H1 (cell line): ENCODE data around the gene CERCAM. TPM values are rescaled to one million over a fixed set of nuclear protein-coding genes. Genes with fewer than 3 reads are reported as not detected.
A peak's percentile ranks its signal among the peaks of the same experiment; 100 is the strongest.

Experiments
- CTBP2 ChIP-seq: IDR thresholded peaks from 2 replicates; pipeline ENCODE4 v1.7.0; 2011; ENCODE audit warnings: borderline replicate concordance, mild to moderate bottlenecking, moderate library complexity, mixed read lengths, low read length; ENCODE audit not compliant: insufficient read depth, insufficient read length
- EGR1 ChIP-seq: IDR thresholded peaks from 2 replicates; pipeline ENCODE4 v1.6.1; 2011; ENCODE audit warnings: low read depth, low read length, borderline replicate concordance
- HDAC2 ChIP-seq, 2 experiments: fragments of 300-600 bp in 1 of 2; sonication (generic) in 1 of 2; IDR thresholded peaks; 2 replicates each; pipeline ENCODE4 v1.6.1; 2011 to 2012; ENCODE audit warnings: low read depth in 2 of 2, low read length in 2 of 2, mild to moderate bottlenecking in 2 of 2, moderate library complexity in 2 of 2, borderline replicate concordance in 1 of 2, inconsistent platforms in 1 of 2
- KDM1A ChIP-seq: fragments of 200-600, 300-600 bp; sonication (generic); IDR thresholded peaks from 2 replicates; pipeline ENCODE4 v1.7.1; 2016; ENCODE audit warnings: mild to moderate bottlenecking, low read length, borderline replicate concordance
- NANOG ChIP-seq: IDR thresholded peaks from 2 replicates; pipeline ENCODE4 v1.6.1; 2011; ENCODE audit warnings: low read length, low read depth, mild to moderate bottlenecking, inconsistent platforms; ENCODE audit not compliant: insufficient read depth, poor library complexity, severe bottlenecking
- SAP30 ChIP-seq: fragments of 300-600 bp; sonication (generic); IDR thresholded peaks from 2 replicates; pipeline ENCODE4 v1.7.1; 2012; ENCODE audit warnings: low read length, moderate library complexity, mild to moderate bottlenecking, inconsistent platforms; ENCODE audit not compliant: insufficient read depth, insufficient replicate concordance
- SIRT6 ChIP-seq: IDR thresholded peaks from one replicate; pipeline ENCODE4 v1.7.1; 2012; ENCODE audit warnings: low read length, inconsistent platforms
- SP4 ChIP-seq: IDR thresholded peaks from 2 replicates; pipeline ENCODE4 v1.6.1; 2012; ENCODE audit warnings: low read length, inconsistent platforms
- TCF12 ChIP-seq: IDR thresholded peaks from 2 replicates; pipeline ENCODE4 v1.6.1; 2011; ENCODE audit warnings: low read depth, mild to moderate bottlenecking, low read length
- polyA plus RNA-seq, 7 experiments: library from polyadenylated mRNA; depleted of rRNA in 3 of 7; stranded (reverse) in 5 of 7; unstranded in 2 of 7; fragments of >200 nt in 5 of 7; fragments of 200-250 nt in 2 of 7; gene quantifications; 1 replicate in 5 of 7; 2 replicates in 1 of 7; 4 replicates in 1 of 7; pipeline versions ENCODE4 v1.2.1 to v1.2.3, GENCODE V29; 2011 to 2013; ENCODE audit warnings: missing spikeins in 2 of 7, mixed read lengths in 2 of 7
- total RNA-seq: library from RNA; stranded (reverse); fragmentation: NEBNext Ultra II Directional; extraction: Animal tissue kit (Norgen Biotek cat#: 25700); gene quantifications from 2 replicates; pipeline ENCODE4 v1.2.1, GENCODE V29; 2021

Gene CERCAM
- total and polyA plus RNA-seq, 2 of the 8 experiments (the other 6 are each of a cell fraction or from before 2014, with no cell fraction given), result 3.1 to 5.2 TPM

DNA sequence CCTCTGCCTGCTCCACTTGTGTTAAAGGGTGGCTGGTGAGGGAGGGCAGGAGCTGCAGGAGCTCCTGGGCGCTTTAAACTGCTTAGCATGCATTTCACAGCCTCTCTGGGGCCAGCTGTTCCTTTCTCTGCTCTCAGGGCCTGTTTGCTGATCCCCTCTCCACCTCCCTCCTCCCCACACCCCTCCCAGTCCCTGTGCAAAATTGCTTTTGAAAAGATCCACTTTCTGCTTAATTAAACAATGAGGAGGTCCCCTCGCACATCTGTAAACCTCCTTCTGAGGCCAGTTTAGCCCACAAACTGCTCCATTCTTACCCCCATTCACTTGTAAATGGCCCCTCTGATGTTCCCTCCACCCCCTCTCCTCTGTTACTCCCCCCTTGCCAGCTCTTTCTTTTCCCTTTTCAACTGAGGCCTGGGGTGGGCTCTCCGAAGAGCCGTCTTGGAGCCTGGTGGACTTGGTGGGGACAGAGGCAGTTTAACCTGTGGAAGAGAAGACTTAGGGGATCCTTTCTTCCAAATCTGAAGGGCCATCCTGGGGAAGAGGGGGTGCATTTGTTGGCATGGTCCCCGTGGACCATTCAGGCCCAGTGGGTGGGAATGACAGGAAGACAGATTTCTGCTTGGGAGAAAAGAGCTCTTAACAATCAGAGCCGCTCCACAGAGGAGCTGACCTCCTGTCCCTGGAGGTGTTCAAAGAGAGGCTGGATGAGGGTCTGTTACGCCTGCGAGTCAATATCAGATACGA, 37.5 kb upstream of the CERCAM start (continued):
- TF ChIP-seq HDAC2 (IDR thresholded peaks at IDR 0.05; ENCODE audit: borderline replicate concordance in 1 of 2, low read depth in 2 of 2, low read length in 2 of 2) (peak; percentile 28 to 81; a peak in 1 of 4 replicates), SIRT6 (no peak), KDM1A (no peak), NANOG (peak; percentile 92), EGR1 (peak; percentile 78), CTBP2 (peak; percentile 64), SP4 (0 out of 2 replicates have a peak, but pooled peaks have one; percentile 41), SAP30 (peak; percentile 16), TCF12 (peak; percentile 85)
